Loucy (cell line): ENCODE measurements around the gene NEBL.

Source experiments
- H2AFZ ChIP-seq: fragments of 200-600 bp; sonication (generic); 2 replicates; pipeline ENCODE4 v1.6.0; 2016; ENCODE audit warnings: antibody characterized with exemption, mild to moderate bottlenecking, low read length, moderate library complexity
- H3F3A ChIP-seq: fragments of 200-600 bp; 2 replicates; pipeline ENCODE4 v1.6.0; 2016; ENCODE audit warnings: antibody characterized with exemption, low read depth, mild to moderate bottlenecking
- H3K27me3 ChIP-seq: fragments of 200-600 bp; sonication (generic); 2 replicates; pipeline ENCODE4 v1.6.1; 2014; ENCODE audit warnings: low read length, mild to moderate bottlenecking; ENCODE audit not compliant: insufficient read depth, poor library complexity, severe bottlenecking
- H3K36me3 ChIP-seq: fragments of 200-600 bp; sonication (generic); 2 replicates; pipeline ENCODE4 v1.6.1; 2016; ENCODE audit warnings: low read length; ENCODE audit not compliant: insufficient read depth
- H3K4me1 ChIP-seq: fragments of 200-600 bp; sonication (generic); 2 replicates; pipeline ENCODE4 v1.5.1; 2014; ENCODE audit warnings: low read length, mild to moderate bottlenecking; ENCODE audit not compliant: insufficient read depth, poor library complexity, severe bottlenecking
- H3K4me2 ChIP-seq: fragments of 200-600 bp; sonication (generic); 2 replicates; pipeline ENCODE4 v1.6.0; 2014; ENCODE audit warnings: antibody characterized with exemption, low read length, low read depth, mild to moderate bottlenecking; ENCODE audit not compliant: poor library complexity, severe bottlenecking
- H3K4me3 ChIP-seq: fragments of 200-600 bp; sonication (generic); 2 replicates; pipeline ENCODE4 v1.5.1; 2014; ENCODE audit warnings: low read length, mild to moderate bottlenecking, mixed read lengths; ENCODE audit not compliant: poor library complexity, severe bottlenecking
- H3K79me2 ChIP-seq: fragments of 200-600 bp; sonication (generic); 2 replicates; pipeline ENCODE4 v1.6.1; 2014; ENCODE audit warnings: low read length; ENCODE audit not compliant: insufficient read depth
- H3K9ac ChIP-seq: fragments of 200-600 bp; sonication (generic); 2 replicates; pipeline ENCODE4 v1.6.0; 2014; ENCODE audit warnings: mild to moderate bottlenecking, low read depth, low read length, moderate library complexity; ENCODE audit not compliant: poor library complexity, severe bottlenecking
- H3K9me2 ChIP-seq: fragments of 200-600 bp; sonication (generic); replicated peaks from 2 replicates; pipeline ENCODE4 v1.6.1; 2016; ENCODE audit warnings: low read depth, low read length, mixed read lengths
- H3K9me3 ChIP-seq: fragments of 200-600 bp; sonication (generic); 2 replicates; pipeline ENCODE4 v1.6.1; 2014; ENCODE audit warnings: mild to moderate bottlenecking, antibody characterized with exemption, low read length, low read depth; ENCODE audit not compliant: insufficient read depth
- H4K20me1 ChIP-seq: fragments of 200-600 bp; sonication (generic); 2 replicates; pipeline ENCODE4 v1.6.0; 2014; ENCODE audit warnings: antibody characterized with exemption, low read length, mild to moderate bottlenecking; ENCODE audit not compliant: insufficient read depth, poor library complexity, severe bottlenecking
- EZH2phosphoT487 ChIP-seq: fragments of 200-600 bp; IDR thresholded peaks from 2 replicates; pipeline ENCODE4 v1.6.1; 2018; ENCODE audit warnings: antibody characterized with exemption, mild to moderate bottlenecking, moderate library complexity, borderline replicate concordance
- TF ChIP-seq, protein P1 (sequence below): fragments of 200-600 bp; sonication (generic); conservative IDR thresholded peaks from 2 replicates; pipeline ENCODE4 v1.5.1; 2014; ENCODE audit warnings: mild to moderate bottlenecking, antibody characterized with exemption, low read length

NEBL gene

DNA sequence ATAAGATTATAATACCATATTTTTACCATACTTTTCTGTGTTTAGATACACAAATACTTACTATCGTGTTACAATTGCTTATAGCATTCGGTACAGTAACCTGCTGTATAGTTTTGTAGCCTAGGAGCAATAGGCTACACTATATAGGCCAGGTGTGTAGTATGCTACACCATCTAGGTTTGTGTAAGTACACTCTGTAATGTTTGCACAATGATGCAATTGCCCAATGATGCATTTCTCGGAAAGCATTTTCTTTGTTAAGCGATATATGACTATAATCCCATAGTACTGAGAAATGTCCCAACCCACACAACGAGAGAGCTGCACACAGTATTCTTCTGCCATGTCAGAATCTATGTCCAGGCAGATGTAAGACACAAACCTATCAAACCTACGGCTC, 160.0 kb downstream of the NEBL start:
- TF ChIP-seq, protein P1, sequence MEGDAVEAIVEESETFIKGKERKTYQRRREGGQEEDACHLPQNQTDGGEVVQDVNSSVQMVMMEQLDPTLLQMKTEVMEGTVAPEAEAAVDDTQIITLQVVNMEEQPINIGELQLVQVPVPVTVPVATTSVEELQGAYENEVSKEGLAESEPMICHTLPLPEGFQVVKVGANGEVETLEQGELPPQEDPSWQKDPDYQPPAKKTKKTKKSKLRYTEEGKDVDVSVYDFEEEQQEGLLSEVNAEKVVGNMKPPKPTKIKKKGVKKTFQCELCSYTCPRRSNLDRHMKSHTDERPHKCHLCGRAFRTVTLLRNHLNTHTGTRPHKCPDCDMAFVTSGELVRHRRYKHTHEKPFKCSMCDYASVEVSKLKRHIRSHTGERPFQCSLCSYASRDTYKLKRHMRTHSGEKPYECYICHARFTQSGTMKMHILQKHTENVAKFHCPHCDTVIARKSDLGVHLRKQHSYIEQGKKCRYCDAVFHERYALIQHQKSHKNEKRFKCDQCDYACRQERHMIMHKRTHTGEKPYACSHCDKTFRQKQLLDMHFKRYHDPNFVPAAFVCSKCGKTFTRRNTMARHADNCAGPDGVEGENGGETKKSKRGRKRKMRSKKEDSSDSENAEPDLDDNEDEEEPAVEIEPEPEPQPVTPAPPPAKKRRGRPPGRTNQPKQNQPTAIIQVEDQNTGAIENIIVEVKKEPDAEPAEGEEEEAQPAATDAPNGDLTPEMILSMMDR, result no peak
- TF ChIP-seq EZH2phosphoT487, result no peak
- no peak overlapping the region for H3K9ac ChIP-seq
- no peaks in the 10 kb centered on the region for H3F3A ChIP-seq
- H3K9me2 ChIP-seq, result no peaks in the 10 kb centered on the region
- H3K4me3 ChIP-seq, result no peak overlapping the region
- H2AFZ ChIP-seq, result no peak overlapping the region
- H3K4me1 ChIP-seq, result no peaks in the 10 kb centered on the region
- no peaks in the 10 kb centered on the region for H4K20me1 ChIP-seq
- H3K36me3 ChIP-seq, result no peaks in the 10 kb centered on the region
- H3K9me3 ChIP-seq, result no peaks in the 10 kb centered on the region
- H3K79me2 ChIP-seq, result no peaks in the 10 kb centered on the region
- no peaks in the 10 kb centered on the region for H3K27me3 ChIP-seq
- H3K4me2 ChIP-seq, result no peak overlapping the region
